ENCODE measurements around the gene CD6.
A peak's percentile ranks its signal among the peaks of the same experiment; 100 is the strongest.
"Not testable (repeated sequence)": the region's sequence is repeated elsewhere in the genome, so short reads cannot be mapped to it uniquely, and the experiment has no call there.

CD6 gene

GRCh38 chr11:61059260-61059752 is 87.8 kb downstream of the CD6 start:
- DNase-seq = no peak

DNA sequence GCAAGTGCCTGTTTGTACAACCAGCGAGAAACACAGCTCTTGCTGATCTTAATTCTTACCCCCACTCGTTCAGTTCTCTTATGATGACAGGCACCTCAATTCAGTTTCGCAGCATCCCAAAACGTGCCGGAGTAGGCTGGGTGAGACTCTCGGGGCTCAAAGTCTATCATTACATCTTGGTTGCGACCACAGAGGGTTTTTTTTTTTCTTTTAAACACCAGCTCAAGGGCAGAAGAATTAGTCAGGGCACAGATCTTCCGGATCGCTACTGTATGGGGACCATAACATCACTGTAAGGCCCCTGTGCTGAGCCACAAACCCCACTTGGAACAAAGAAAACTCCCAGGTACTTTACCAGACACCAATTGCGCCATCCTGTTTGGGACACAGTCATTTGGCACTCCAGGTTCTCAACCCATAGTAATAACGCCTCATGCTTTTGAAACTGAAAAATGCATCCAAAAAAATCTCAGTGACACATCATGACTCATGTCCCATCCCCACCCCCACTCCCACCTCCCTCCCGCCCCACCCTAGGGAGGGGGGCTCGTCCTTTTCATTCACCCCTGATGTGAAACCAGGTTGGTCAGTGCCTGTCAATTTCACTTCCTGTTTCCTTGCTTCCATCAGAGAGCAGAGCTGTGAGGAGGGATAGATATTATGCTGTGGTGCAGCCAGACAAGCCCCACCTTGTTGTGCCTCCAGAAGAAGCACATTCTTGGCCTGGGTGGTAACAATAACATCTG is 89.8 kb downstream of the CD6 start:
- DNase-seq = peak; percentile 88

- no peak for DNase-seq
Measured at GRCh38 chr11:61062181-61062930, 90.9 kb downstream of the CD6 start.

- not testable (repeated sequence) for DNase-seq
Measured at GRCh38 chr11:61065236-61065635, 93.8 kb downstream of the CD6 start.

GRCh38 chr11:61065955-61066638 is 94.6 kb downstream of the CD6 start:
- DNase-seq = peak; percentile 60

DNA sequence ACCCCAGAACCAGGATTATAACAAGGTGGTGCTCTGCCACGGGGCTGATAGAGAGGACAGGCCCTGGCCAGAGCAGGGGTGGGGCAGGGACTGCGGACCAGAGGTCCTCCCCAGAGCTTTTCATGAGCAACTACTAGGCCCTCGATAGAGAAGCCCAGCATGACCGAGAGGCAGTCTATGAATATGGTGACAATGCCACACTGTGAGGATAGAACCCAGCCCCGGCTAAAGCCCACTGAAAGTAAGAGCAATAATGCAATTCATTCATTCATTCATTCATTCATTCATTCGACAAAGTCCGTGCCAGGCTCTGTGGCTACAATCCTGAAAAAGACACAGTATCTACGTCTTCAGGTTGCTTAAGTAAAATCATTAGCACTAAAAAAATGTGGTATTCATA is 95.2 kb downstream of the CD6 start:
- no peak for DNase-seq

- no peak for DNase-seq
Measured at GRCh38 chr11:61067782-61068446, 96.4 kb downstream of the CD6 start.

- DNase-seq = no peak
Measured at GRCh38 chr11:61068581-61068980, 97.1 kb downstream of the CD6 start.

- no peak for DNase-seq
Measured at GRCh38 chr11:61069427-61069826, 97.9 kb downstream of the CD6 start.
